VCaP (cell line): ENCODE measurements around the gene PRR19.

ENCODE experiments used
- H3K27ac ChIP-seq: fragments of 450-650 bp; 2 replicates; pipeline ENCODE4 v1.5.1; 2017
- CTCF ChIP-seq: fragments of 450-650 bp; conservative IDR thresholded peaks from 2 replicates; pipeline ENCODE4 v1.5.1; 2017; ENCODE audit warnings: mild to moderate bottlenecking, moderate library complexity

PRR19 gene

GRCh38 chr19:42287017-42287826 is 14.7 kb upstream of the PRR19 start:
- peak overlapping the region; percentile 82; the same call in 1 of the 2 replicates for H3K27ac ChIP-seq
- no peak for TF ChIP-seq CTCF

- H3K27ac ChIP-seq, result peak overlapping the region; percentile 82; the same call in 1 of the 2 replicates
- TF ChIP-seq CTCF, result no peak
Observed at GRCh38 chr19:42287827-42288107, 14.2 kb upstream of the PRR19 start.

GRCh38 chr19:42288387-42288786 is 13.5 kb upstream of the PRR19 start:
- no peak for TF ChIP-seq CTCF
- H3K27ac ChIP-seq, result peak overlapping the region; percentile 82; the same call in 1 of the 2 replicates

- TF ChIP-seq CTCF, result no peak
- peak overlapping the region; percentile 82; the same call in 1 of the 2 replicates for H3K27ac ChIP-seq
Observed at GRCh38 chr19:42288881-42289555, 12.9 kb upstream of the PRR19 start.

- no peak overlapping the region for H3K27ac ChIP-seq
- TF ChIP-seq CTCF, result no peak
Observed at GRCh38 chr19:42289556-42290041, 12.3 kb upstream of the PRR19 start.

GRCh38 chr19:42290136-42290522 is 11.8 kb upstream of the PRR19 start:
- H3K27ac ChIP-seq, result no peak overlapping the region
- no peak for TF ChIP-seq CTCF

- TF ChIP-seq CTCF, result peak; percentile 70
- H3K27ac ChIP-seq, result no peak overlapping the region
Observed at GRCh38 chr19:42290523-42291434, 11.2 kb upstream of the PRR19 start.
